Measurements from ENCODE around the gene PAIP2. TPM values are rescaled to one million over a fixed set of nuclear protein-coding genes. Genes with fewer than 3 reads are reported as not detected.
"Not testable (repeated sequence)": the region's sequence is repeated elsewhere in the genome, so short reads cannot be mapped to it uniquely, and the experiment has no call there.

The PAIP2 gene
- total and polyA plus RNA-seq, 4 donors, result 77.6 to 154 (median 92.2) TPM

DNA sequence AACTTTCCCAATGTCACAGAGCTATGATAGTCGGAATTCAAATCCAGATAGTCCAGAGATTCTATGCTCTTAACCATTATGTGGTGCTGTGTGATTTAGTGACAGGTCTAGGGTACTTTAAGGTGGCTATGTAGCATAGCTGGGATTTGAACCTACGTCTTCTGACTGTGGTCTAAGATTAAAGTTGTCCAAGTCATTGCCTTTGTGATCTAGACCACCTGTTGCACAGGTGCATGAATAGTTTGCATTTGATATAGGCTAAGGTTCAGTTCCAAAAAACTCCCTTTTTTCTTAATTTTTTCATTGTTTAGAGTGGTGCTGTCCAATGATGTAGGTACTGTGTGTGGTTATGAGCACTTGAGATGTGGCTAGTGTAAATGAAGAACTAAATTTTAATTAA lies 2.5 kb downstream of the PAIP2 start:
- Histone ChIP-seq H3K4me1 (ENCODE audit: control insufficient read depth in 1 of 2, insufficient read depth in 2 of 2, low read length in 2 of 2) (no peaks in the 10 kb centered on the region), H3K4me3 (ENCODE audit: low read length in 2 of 2) (no peak overlapping the region), H3K27ac (ENCODE audit: low read depth in 1 of 2, low read length in 2 of 2) (no peak overlapping the region), H3K27me3 (ENCODE audit: control insufficient read depth in 1 of 2, insufficient read depth in 2 of 2, low read length in 1 of 2) (no peaks in the 10 kb centered on the region), H3K9me3 (ENCODE audit: control insufficient read depth, low read length) (no peaks in the 10 kb centered on the region), H3K36me3 (ENCODE audit: control insufficient read depth in 1 of 2, insufficient read depth in 2 of 2, low read length in 1 of 2) (no peaks in the 10 kb centered on the region)
- WGBS, 2 donors, result 81 to 82% methylated on average over 2 of the region's 2 CpGs
- intact Hi-C loops (cut with DNase I), result loop anchor here (5.0 to 10.0 kb wide), 3 partner anchors 47 to 769 kb away; partner anchors contain the start of genes HSPA9 (in 1 of the 2) and MATR3 (in 1 of the 2)
- ATAC-seq (ENCODE audit: low FRiP score), result no peak
- no peak for DNase-seq

- not testable (repeated sequence) for H3K4me1 ChIP-seq (ENCODE audit: control insufficient read depth in 1 of 2, insufficient read depth in 2 of 2, low read length in 2 of 2); H3K9me3 ChIP-seq (ENCODE audit: control insufficient read depth, low read length); H3K27me3 ChIP-seq (ENCODE audit: control insufficient read depth in 1 of 2, insufficient read depth in 2 of 2, low read length in 1 of 2); H3K27ac ChIP-seq (ENCODE audit: low read depth in 1 of 2, low read length in 2 of 2); H3K4me3 ChIP-seq (ENCODE audit: low read length in 2 of 2); H3K36me3 ChIP-seq (ENCODE audit: control insufficient read depth in 1 of 2, insufficient read depth in 2 of 2, low read length in 1 of 2); DNase-seq; ATAC-seq (ENCODE audit: low FRiP score)
- WGBS, 2 donors, result 88 to 94% methylated on average over 8 of the region's 8 CpGs
- intact Hi-C loops (cut with DNase I), result loop anchor here in 1 of 2 donors (10.0 kb wide), 1 partner anchor 771 kb away; the partner anchor contains the start of gene HSPA9
Measured at GRCh38 chr5:139345442-139345841, 3.8 kb downstream of the PAIP2 start.

DNA sequence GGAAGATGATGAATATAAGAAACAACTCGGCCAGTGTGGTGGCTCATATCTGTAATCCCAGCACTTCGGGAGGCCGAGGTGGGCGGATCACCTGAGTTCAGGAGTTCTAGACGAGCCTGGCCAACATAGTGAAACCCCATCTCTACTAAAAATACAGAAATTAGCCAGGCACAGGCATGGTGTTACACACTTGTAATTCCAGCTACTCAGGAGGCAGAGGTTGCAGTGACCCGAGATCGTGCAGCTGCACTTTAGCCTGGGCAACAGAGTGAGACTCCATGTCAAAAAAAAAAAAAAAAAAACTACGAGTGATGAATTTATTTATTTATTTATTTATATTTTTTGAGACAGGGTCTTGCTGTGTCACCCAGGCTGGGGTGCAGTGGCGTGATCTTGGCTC lies 6.2 kb downstream of the PAIP2 start:
- intact Hi-C loops (cut with DNase I), result loop anchor here in 1 of 2 donors (10.0 kb wide), 1 partner anchor 773 kb away; the partner anchor contains the start of gene HSPA9
- not testable (repeated sequence) for H3K27ac ChIP-seq (ENCODE audit: low read depth in 1 of 2, low read length in 2 of 2); H3K36me3 ChIP-seq (ENCODE audit: control insufficient read depth in 1 of 2, insufficient read depth in 2 of 2, low read length in 1 of 2); ATAC-seq (ENCODE audit: low FRiP score); DNase-seq; H3K9me3 ChIP-seq (ENCODE audit: control insufficient read depth, low read length); H3K4me3 ChIP-seq (ENCODE audit: low read length in 2 of 2); H3K27me3 ChIP-seq (ENCODE audit: control insufficient read depth in 1 of 2, insufficient read depth in 2 of 2, low read length in 1 of 2); H3K4me1 ChIP-seq (ENCODE audit: control insufficient read depth in 1 of 2, insufficient read depth in 2 of 2, low read length in 2 of 2)
- 91 to 93% methylated on average over 9 of the region's 9 CpGs for WGBS, 2 donors

DNA sequence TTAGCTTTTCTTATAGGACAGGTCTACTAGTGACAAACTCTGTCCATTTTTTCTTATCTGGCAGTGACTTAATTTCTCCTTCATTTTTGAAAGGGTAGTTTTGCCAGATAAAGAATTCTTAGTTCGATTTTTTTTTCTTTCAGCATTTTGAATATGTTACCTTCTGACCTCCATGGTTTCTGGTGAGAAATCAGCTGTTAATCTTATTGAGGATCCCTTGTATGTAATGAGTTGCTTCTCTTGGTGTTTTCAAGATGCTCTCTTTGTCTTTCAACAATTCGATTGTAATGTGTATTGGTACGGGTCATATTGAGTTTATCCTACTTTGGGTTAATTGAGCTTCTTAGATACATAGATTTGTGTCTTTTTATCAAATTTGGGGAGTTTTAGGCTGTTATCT lies 12.5 kb downstream of the PAIP2 start:
- Histone ChIP-seq H3K4me3 (ENCODE audit: low read length in 2 of 2) (no peak overlapping the region), H3K27ac (ENCODE audit: low read depth in 1 of 2, low read length in 2 of 2) (no peak overlapping the region), H3K36me3 (ENCODE audit: control insufficient read depth in 1 of 2, insufficient read depth in 2 of 2, low read length in 1 of 2) (no peaks in the 10 kb centered on the region), H3K27me3 (ENCODE audit: control insufficient read depth in 1 of 2, insufficient read depth in 2 of 2, low read length in 1 of 2) (no peaks in the 10 kb centered on the region), H3K4me1 (ENCODE audit: control insufficient read depth in 1 of 2, insufficient read depth in 2 of 2, low read length in 2 of 2) (no peaks in the 10 kb centered on the region), H3K9me3 (ENCODE audit: control insufficient read depth, low read length) (no peaks in the 10 kb centered on the region)
- intact Hi-C loops (cut with DNase I), result no loop called here
- DNase-seq, result no peak
- 92 to 95% methylated on average over 3 of the region's 3 CpGs for WGBS, 2 donors
- no peak for ATAC-seq (ENCODE audit: low FRiP score)

GRCh38 chr5:139355900-139356299 lies 14.2 kb downstream of the PAIP2 start:
- H3K9me3 ChIP-seq (ENCODE audit: control insufficient read depth, low read length); ATAC-seq (ENCODE audit: low FRiP score); H3K27ac ChIP-seq (ENCODE audit: low read depth in 1 of 2, low read length in 2 of 2); H3K4me3 ChIP-seq (ENCODE audit: low read length in 2 of 2); H3K36me3 ChIP-seq (ENCODE audit: control insufficient read depth in 1 of 2, insufficient read depth in 2 of 2, low read length in 1 of 2); DNase-seq; intact Hi-C loops (cut with DNase I); H3K27me3 ChIP-seq (ENCODE audit: control insufficient read depth in 1 of 2, insufficient read depth in 2 of 2, low read length in 1 of 2); H3K4me1 ChIP-seq (ENCODE audit: control insufficient read depth in 1 of 2, insufficient read depth in 2 of 2, low read length in 2 of 2): not testable (repeated sequence)
- 90 to 91% methylated on average over 8 of the region's 8 CpGs for WGBS, 2 donors

DNA sequence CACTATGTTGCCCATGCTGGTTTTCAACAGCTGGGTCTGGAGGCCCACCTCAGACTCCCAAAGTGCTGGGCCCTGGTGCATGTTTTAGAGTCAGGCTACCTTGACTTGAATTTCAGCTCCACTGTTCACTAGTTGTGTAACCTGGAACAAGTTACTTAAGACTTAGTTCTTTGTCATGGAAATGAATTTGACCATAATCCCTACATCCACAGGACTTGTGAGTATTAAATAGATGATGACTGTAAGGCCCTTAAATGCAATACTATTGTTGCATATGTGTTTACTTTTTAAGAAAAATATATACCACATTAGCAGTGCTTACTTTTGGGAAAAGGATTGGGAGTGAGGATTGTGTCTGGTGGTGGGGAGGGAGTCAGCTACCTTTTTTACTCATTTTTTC lies 16.4 kb downstream of the PAIP2 start:
- Histone ChIP-seq H3K9me3 (ENCODE audit: control insufficient read depth, low read length) (no peaks in the 10 kb centered on the region), H3K4me1 (ENCODE audit: control insufficient read depth in 1 of 2, insufficient read depth in 2 of 2, low read length in 2 of 2) (no peaks in the 10 kb centered on the region), H3K36me3 (ENCODE audit: control insufficient read depth in 1 of 2, insufficient read depth in 2 of 2, low read length in 1 of 2) (no peaks in the 10 kb centered on the region), H3K27me3 (ENCODE audit: control insufficient read depth in 1 of 2, insufficient read depth in 2 of 2, low read length in 1 of 2) (no peaks in the 10 kb centered on the region), H3K4me3 (ENCODE audit: low read length in 2 of 2) (no peak overlapping the region), H3K27ac (ENCODE audit: low read depth in 1 of 2, low read length in 2 of 2) (no peak overlapping the region)
- ATAC-seq (ENCODE audit: low FRiP score) (no peak), DNase-seq (no peak)
- intact Hi-C loops (cut with DNase I), result no loop called here

- no peak overlapping the region for H3K27ac ChIP-seq (ENCODE audit: low read depth in 1 of 2, low read length in 2 of 2)
- no peaks in the 10 kb centered on the region for H3K27me3 ChIP-seq (ENCODE audit: control insufficient read depth in 1 of 2, insufficient read depth in 2 of 2, low read length in 1 of 2)
- H3K36me3 ChIP-seq (ENCODE audit: control insufficient read depth in 1 of 2, insufficient read depth in 2 of 2, low read length in 1 of 2), result peaks cover 0 to 3% of the 10 kb centered on the region in 2 donors
- ATAC-seq (ENCODE audit: low FRiP score) (no peak), DNase-seq (no peak)
- no peaks in the 10 kb centered on the region for H3K9me3 ChIP-seq (ENCODE audit: control insufficient read depth, low read length)
- 93 to 95% methylated on average over 4 of the region's 4 CpGs for WGBS, 2 donors
- intact Hi-C loops (cut with DNase I), result no loop called here
- no peaks in the 10 kb centered on the region for H3K4me1 ChIP-seq (ENCODE audit: control insufficient read depth in 1 of 2, insufficient read depth in 2 of 2, low read length in 2 of 2)
- H3K4me3 ChIP-seq (ENCODE audit: low read length in 2 of 2), result no peak overlapping the region
Measured at GRCh38 chr5:139360384-139360783, 18.7 kb downstream of the PAIP2 start.

- H3K27me3 ChIP-seq (ENCODE audit: control insufficient read depth in 1 of 2, insufficient read depth in 2 of 2, low read length in 1 of 2), result no peaks in the 10 kb centered on the region
- peaks cover 4 to 5% of the 10 kb centered on the region in 2 donors for H3K36me3 ChIP-seq (ENCODE audit: control insufficient read depth in 1 of 2, insufficient read depth in 2 of 2, low read length in 1 of 2)
- DNase-seq (no peak), ATAC-seq (ENCODE audit: low FRiP score) (no peak)
- 74 to 78% methylated on average over 6 of the region's 6 CpGs for WGBS, 2 donors
- H3K4me1 ChIP-seq (ENCODE audit: control insufficient read depth in 1 of 2, insufficient read depth in 2 of 2, low read length in 2 of 2), result no peaks in the 10 kb centered on the region
- no peak overlapping the region for H3K27ac ChIP-seq (ENCODE audit: low read depth in 1 of 2, low read length in 2 of 2)
- no peak overlapping the region for H3K4me3 ChIP-seq (ENCODE audit: low read length in 2 of 2)
- H3K9me3 ChIP-seq (ENCODE audit: control insufficient read depth, low read length), result no peaks in the 10 kb centered on the region
- intact Hi-C loops (cut with DNase I), result no loop called here
Measured at GRCh38 chr5:139361835-139362429, 20.3 kb downstream of the PAIP2 start.

DNA sequence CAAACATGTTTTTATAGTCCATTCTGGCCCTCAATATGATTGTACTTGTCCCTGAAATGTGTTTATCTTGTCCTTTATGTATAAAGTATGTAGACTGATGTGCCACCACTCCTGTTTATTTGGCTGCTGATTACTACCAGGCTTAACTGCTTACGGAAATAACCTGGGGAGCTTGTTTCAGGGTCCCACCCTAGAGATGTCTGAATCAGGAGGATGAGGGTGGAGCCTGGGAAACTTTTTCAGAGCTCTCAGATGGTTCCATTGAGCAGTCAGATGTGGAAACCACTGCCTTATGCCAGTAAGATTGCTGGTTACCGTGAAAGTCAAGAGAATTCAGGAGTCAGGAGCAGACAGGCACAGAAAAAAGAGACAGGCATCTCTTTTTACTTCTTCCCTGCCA lies 22.3 kb downstream of the PAIP2 start:
- intact Hi-C loops (cut with DNase I), result no loop called here
- peaks cover 4 to 5% of the 10 kb centered on the region in 2 donors for H3K36me3 ChIP-seq (ENCODE audit: control insufficient read depth in 1 of 2, insufficient read depth in 2 of 2, low read length in 1 of 2)
- H3K4me3 ChIP-seq (ENCODE audit: low read length in 2 of 2), result no peak overlapping the region
- no peak overlapping the region for H3K27ac ChIP-seq (ENCODE audit: low read depth in 1 of 2, low read length in 2 of 2)
- H3K9me3 ChIP-seq (ENCODE audit: control insufficient read depth, low read length), result no peaks in the 10 kb centered on the region
- WGBS, 2 donors, result 92 to 94% methylated on average over 2 of the region's 2 CpGs
- no peaks in the 10 kb centered on the region for H3K4me1 ChIP-seq (ENCODE audit: control insufficient read depth in 1 of 2, insufficient read depth in 2 of 2, low read length in 2 of 2)
- ATAC-seq (ENCODE audit: low FRiP score), result no peak
- no peak for DNase-seq
- H3K27me3 ChIP-seq (ENCODE audit: control insufficient read depth in 1 of 2, insufficient read depth in 2 of 2, low read length in 1 of 2), result no peaks in the 10 kb centered on the region
